Thyroid gland (tissue), 4 donors: Measurements from ENCODE around the gene STX8. TPM values are rescaled to one million over a fixed set of nuclear protein-coding genes. Genes with fewer than 3 reads are reported as not detected.
"Not testable (repeated sequence)": the region's sequence is repeated elsewhere in the genome, so short reads cannot be mapped to it uniquely, and the experiment has no call there.

Experiments used
- DNase-seq, 2 donors: peaks; one replicate each; pipeline ENCODE4 v3.0.0-alpha.2; 2019
- H3K27ac ChIP-seq, 3 donors: fragments of 200-600 bp; sonication (generic); 1 replicate in 2 of 3; 2 replicates in 1 of 3; pipeline ENCODE4 v1.5.1; 2016 to 2019; ENCODE audit warnings: mild to moderate bottlenecking in 1 of 3, moderate library complexity in 1 of 3
- H3K27me3 ChIP-seq: fragments of 200-600 bp; sonication (generic); one replicate; pipeline ENCODE4 v1.5.1; 2019
- H3K36me3 ChIP-seq, 2 donors: fragments of 200-600 bp; sonication (generic); one replicate each; pipeline ENCODE4 v1.5.1; 2016 to 2019
- H3K4me1 ChIP-seq, 2 donors: fragments of 200-600 bp; sonication (generic); one replicate each; pipeline ENCODE4 v1.5.1; 2017 to 2019
- H3K4me3 ChIP-seq, 3 donors: fragments of 200-600 bp; sonication (generic); replicated peaks in 1 of 3; 1 replicate in 2 of 3; 2 replicates in 1 of 3; pipeline ENCODE4 v1.5.1; 2016; ENCODE audit warnings: mild to moderate bottlenecking in 1 of 3
- H3K9me3 ChIP-seq: fragments of 200-600 bp; sonication (generic); one replicate; pipeline ENCODE4 v1.5.1; 2017
- POLR2A ChIP-seq, 2 donors: fragments of 450-650 bp; IDR thresholded peaks; one replicate each; pipeline ENCODE4 v1.6.1; 2017; ENCODE audit warnings: antibody characterized with exemption in 2 of 2, mild to moderate bottlenecking in 2 of 2, moderate library complexity in 1 of 2
- WGBS, 2 donors: methylation state at CpG; one replicate each; pipeline ENCODE4 v1.1.5; 2017; 5-methylcytosine and 5-hydroxymethylcytosine counted together
- intact Hi-C: fragments of 100-400 bp; cut with DNase I; formaldehyde crosslinking; loops from one replicate; pipeline ENCODE4 v1.15.1; 2023
- total RNA-seq, 4 donors: library from RNA; depleted of rRNA; stranded (reverse); fragments of >200 nt; gene quantifications; one replicate each; pipeline ENCODE4 v1.2.3, GENCODE V29; 2016
- TF ChIP-seq, protein P1 (sequence below), 6 experiments: fragments of 200-600 bp in 3 of 6; fragments of 450-650 bp in 3 of 6; sonication (generic) in 3 of 6; IDR thresholded peaks; one replicate each; pipeline ENCODE4 v1.5.1; 2016 to 2019; ENCODE audit warnings: antibody characterized with exemption in 6 of 6, mild to moderate bottlenecking in 2 of 6, inconsistent platforms in 1 of 6, moderate library complexity in 1 of 6

The STX8 gene
- total RNA-seq, 4 donors from 2014 or later: 67.6 to 88.9 (median 72.7) TPM

DNA sequence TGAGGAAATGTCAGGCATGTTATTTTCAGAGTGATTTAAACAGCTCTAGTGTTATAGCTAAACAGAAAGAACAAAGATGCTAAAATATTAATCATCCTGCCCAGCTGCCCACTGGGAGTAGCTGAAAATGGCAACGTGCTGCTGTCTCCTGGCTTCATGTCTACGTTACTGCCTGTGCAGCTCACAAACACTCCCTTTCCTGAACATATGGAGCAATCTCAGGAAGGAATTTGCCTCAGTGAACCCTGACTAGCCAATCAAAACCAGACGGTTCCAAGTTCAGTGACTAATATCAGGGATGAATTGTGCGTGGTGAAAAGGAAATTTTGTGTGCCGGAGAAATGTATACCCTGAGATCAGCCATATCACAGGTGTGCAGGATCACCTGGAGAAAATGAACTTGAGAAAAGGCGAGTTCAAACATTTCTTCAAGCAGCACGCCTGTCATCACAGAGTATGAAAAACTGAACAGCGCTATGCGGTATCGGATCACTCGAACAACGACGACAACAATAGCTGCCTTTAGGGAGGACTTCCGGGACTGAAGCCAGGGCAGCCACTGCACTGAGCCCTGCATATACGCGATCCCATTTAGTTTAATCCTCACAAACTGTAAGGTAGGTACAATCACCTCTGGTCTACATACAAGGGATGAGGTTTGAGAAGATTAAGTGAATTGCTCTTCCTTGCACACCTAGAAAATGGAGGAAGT, 110.3 kb downstream of the STX8 start:
- WGBS, 2 donors: 86% methylated on average over 16 of the region's 16 CpGs
- intact Hi-C loops: no loop called here
- H3K27me3 ChIP-seq: no peaks in the 10 kb centered on the region
- TF ChIP-seq, protein P1, sequence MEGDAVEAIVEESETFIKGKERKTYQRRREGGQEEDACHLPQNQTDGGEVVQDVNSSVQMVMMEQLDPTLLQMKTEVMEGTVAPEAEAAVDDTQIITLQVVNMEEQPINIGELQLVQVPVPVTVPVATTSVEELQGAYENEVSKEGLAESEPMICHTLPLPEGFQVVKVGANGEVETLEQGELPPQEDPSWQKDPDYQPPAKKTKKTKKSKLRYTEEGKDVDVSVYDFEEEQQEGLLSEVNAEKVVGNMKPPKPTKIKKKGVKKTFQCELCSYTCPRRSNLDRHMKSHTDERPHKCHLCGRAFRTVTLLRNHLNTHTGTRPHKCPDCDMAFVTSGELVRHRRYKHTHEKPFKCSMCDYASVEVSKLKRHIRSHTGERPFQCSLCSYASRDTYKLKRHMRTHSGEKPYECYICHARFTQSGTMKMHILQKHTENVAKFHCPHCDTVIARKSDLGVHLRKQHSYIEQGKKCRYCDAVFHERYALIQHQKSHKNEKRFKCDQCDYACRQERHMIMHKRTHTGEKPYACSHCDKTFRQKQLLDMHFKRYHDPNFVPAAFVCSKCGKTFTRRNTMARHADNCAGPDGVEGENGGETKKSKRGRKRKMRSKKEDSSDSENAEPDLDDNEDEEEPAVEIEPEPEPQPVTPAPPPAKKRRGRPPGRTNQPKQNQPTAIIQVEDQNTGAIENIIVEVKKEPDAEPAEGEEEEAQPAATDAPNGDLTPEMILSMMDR (IDR thresholded peaks at IDR 0.05): no peak
- no peak for TF ChIP-seq POLR2A (IDR thresholded peaks at IDR 0.05)
- H3K9me3 ChIP-seq: no peaks in the 10 kb centered on the region
- no peaks in the 10 kb centered on the region for H3K4me1 ChIP-seq
- no peak overlapping the region for H3K4me3 ChIP-seq
- no peak for DNase-seq
- H3K36me3 ChIP-seq: no peaks in the 10 kb centered on the region
- no peak overlapping the region for H3K27ac ChIP-seq

DNA sequence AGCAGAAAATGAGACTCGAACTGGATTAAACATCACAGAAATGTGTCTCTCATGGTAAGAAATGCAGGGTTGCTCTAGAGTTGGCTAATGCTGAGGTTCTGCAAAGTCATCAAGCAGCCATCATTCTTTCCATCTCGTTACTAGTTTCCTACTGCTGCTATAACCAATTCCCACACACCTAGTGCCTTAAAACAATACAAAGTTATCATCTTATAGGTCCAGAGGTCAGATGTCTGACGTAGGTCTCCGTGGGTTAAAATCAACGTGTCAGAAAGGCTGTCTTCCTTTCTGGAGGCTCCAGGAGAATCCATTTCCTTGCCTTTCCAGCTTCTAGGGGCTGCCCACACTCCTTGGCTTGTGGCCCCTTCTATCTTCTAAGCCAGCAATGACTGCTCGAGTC, 118.6 kb downstream of the STX8 start:
- intact Hi-C loops: no loop called here
- WGBS, 2 donors: 91% methylated on average over 6 of the region's 6 CpGs
- Histone ChIP-seq H3K4me1 (no peaks in the 10 kb centered on the region), H3K4me3 (no peak overlapping the region), H3K36me3 (no peaks in the 10 kb centered on the region), H3K27me3 (no peaks in the 10 kb centered on the region), H3K9me3 (no peaks in the 10 kb centered on the region), H3K27ac (no peak overlapping the region)
- DNase-seq: no peak
- TF ChIP-seq POLR2A (IDR thresholded peaks at IDR 0.05): no peak
- TF ChIP-seq, protein P1 (IDR thresholded peaks at IDR 0.05): no peak

DNA sequence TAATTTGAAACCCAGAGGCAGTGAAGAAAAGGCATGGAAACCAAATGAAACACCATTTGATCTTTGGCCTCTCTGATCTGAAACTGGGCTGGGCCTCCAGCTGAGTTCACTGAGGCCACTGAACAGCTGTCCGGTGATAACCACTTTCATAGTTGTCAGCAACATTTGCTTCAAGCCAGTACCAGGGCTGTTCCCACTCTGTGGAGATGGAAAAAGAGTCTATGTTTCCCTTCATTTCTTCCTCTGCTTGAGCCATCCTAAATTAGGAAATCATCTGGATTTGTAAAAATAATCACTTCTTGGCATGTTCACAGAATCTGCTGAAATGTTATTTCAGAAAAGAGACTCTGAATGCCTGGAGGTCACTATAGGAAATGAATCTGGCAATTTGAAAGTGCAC, 119.3 kb downstream of the STX8 start:
- TF ChIP-seq POLR2A (IDR thresholded peaks at IDR 0.05): no peak
- TF ChIP-seq, protein P1 (IDR thresholded peaks at IDR 0.05): no peak
- Histone ChIP-seq H3K9me3 (no peaks in the 10 kb centered on the region), H3K27me3 (no peaks in the 10 kb centered on the region), H3K4me3 (no peak overlapping the region), H3K27ac (no peak overlapping the region), H3K4me1 (no peaks in the 10 kb centered on the region), H3K36me3 (no peaks in the 10 kb centered on the region)
- intact Hi-C loops: no loop called here
- 63 to 86% methylated on average over 1 of the region's 1 CpG for WGBS, 2 donors
- DNase-seq: peak; percentile 3 to 4

DNA sequence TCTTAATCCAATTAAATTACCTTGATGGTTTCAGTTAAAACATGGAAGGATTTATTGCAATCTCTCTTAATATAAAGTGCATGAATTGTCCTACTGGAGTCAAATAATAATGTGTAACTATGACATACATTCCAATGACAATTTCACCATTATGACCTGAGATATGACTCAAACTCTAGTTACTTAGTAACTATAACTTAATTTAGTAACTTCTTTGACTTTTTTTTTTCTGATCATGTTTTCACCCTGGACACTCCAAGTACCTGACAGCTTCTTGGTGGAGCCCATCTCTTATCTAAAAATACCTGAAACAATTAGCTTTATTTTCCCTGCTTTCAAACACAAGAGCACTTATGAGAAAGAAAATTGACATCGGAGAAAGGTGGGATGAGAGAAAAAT, 123.7 kb downstream of the STX8 start:
- no peak for DNase-seq
- Histone ChIP-seq H3K4me1 (no peaks in the 10 kb centered on the region), H3K9me3 (no peaks in the 10 kb centered on the region), H3K27ac (no peak overlapping the region), H3K4me3 (no peak overlapping the region), H3K27me3 (no peaks in the 10 kb centered on the region), H3K36me3 (no peaks in the 10 kb centered on the region)
- TF ChIP-seq POLR2A (IDR thresholded peaks at IDR 0.05): no peak
- TF ChIP-seq, protein P1 (IDR thresholded peaks at IDR 0.05): no peak
- intact Hi-C loops: no loop called here
- WGBS, 2 donors: 92 to 94% methylated on average over 1 of the region's 1 CpG

DNA sequence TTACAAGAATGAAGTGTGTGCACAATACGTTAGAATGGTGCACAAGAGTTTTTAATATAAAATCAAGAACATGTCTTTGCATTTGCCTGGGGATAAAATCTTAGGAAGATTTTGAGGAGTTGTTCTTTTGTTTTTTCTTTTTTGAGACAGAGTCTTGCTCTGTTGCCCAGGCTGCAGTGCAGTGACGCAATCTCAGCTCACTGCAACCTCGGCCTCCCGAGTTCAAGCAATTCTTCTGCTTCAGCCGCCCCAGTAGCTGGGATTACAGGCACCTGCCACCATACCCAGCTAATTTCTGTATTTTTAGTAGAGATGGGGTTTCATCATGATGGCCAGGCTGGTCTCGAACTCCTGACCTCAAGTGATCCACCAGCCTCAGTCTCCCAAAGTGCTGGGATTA, 128.3 kb downstream of the STX8 start:
- DNase-seq, H3K36me3 ChIP-seq, H3K27me3 ChIP-seq, H3K27ac ChIP-seq, intact Hi-C loops, H3K4me3 ChIP-seq, H3K9me3 ChIP-seq, H3K4me1 ChIP-seq: not testable (repeated sequence)
- 93 to 98% methylated on average over 6 of the region's 6 CpGs for WGBS, 2 donors
